ENCODE measurements around the gene ACP1.

ACP1 gene

GRCh38 chr2:264493-265468, at the start of gene ACP1:
ACP1 (plus strand) TSS chr2:264947; CDS start chr2:264965, 18 bp downstream.
- peak; percentile 90 to 94 for DNase-seq (ENCODE audit: low spot score in 2 of 2)
- ATAC-seq: peak; percentile 90
- Mint-ChIP-seq H3K27ac (peak within 1 kb of the TSS; percentile 94), H3K4me3 (peak within 1 kb of the TSS; percentile 87), H3K4me1 (peaks cover 33% of the 10 kb centered on the region), H3K36me3 (peaks cover 21% of the 10 kb centered on the region), H3K9me3 (no peaks in the 10 kb centered on the region)

- peaks cover 19% of the 10 kb centered on the region for H3K36me3 Mint-ChIP-seq
Measured at GRCh38 chr2:216068-216467, 48.7 kb upstream of the ACP1 start.

GRCh38 chr2:223451-223850, 41.3 kb upstream of the ACP1 start:
- H3K4me1 Mint-ChIP-seq: peaks cover 4% of the 10 kb centered on the region
- DNase-seq (ENCODE audit: low spot score in 2 of 2) (no peak), ATAC-seq (no peak)
- H3K9me3 Mint-ChIP-seq: no peaks in the 10 kb centered on the region
- H3K36me3 Mint-ChIP-seq: peaks cover 39% of the 10 kb centered on the region
- H3K27ac Mint-ChIP-seq: no peak overlapping the region
- no peak overlapping the region for H3K4me3 Mint-ChIP-seq

More at GRCh38 chr2:216068-216467, 48.7 kb upstream of the ACP1 start:
- no peak for ATAC-seq
- no peak overlapping the region for H3K27ac Mint-ChIP-seq
- no peak overlapping the region for H3K4me3 Mint-ChIP-seq
- H3K9me3 Mint-ChIP-seq: no peaks in the 10 kb centered on the region
- H3K4me1 Mint-ChIP-seq: no peaks in the 10 kb centered on the region
- DNase-seq (ENCODE audit: low spot score in 2 of 2): no peak

GRCh38 chr2:223971-224760, 40.6 kb upstream of the ACP1 start:
- H3K4me1 Mint-ChIP-seq: peaks cover 4% of the 10 kb centered on the region
- H3K36me3 Mint-ChIP-seq: peaks cover 41% of the 10 kb centered on the region
- H3K4me3 Mint-ChIP-seq: no peak overlapping the region
- ATAC-seq: no peak
- no peaks in the 10 kb centered on the region for H3K9me3 Mint-ChIP-seq
- no peak for DNase-seq (ENCODE audit: low spot score in 2 of 2)
- no peak overlapping the region for H3K27ac Mint-ChIP-seq

- no peak overlapping the region for H3K27ac Mint-ChIP-seq
- no peak overlapping the region for H3K4me3 Mint-ChIP-seq
- DNase-seq (ENCODE audit: low spot score in 2 of 2): no peak
- H3K4me1 Mint-ChIP-seq: no peaks in the 10 kb centered on the region
- no peak for ATAC-seq
- H3K36me3 Mint-ChIP-seq: peaks cover 49% of the 10 kb centered on the region
- H3K9me3 Mint-ChIP-seq: no peaks in the 10 kb centered on the region
Measured at GRCh38 chr2:228115-228514, 36.6 kb upstream of the ACP1 start.

GRCh38 chr2:228518-229278, 36.0 kb upstream of the ACP1 start:
- H3K27ac Mint-ChIP-seq: no peak overlapping the region
- DNase-seq (ENCODE audit: low spot score in 2 of 2) (no peak), ATAC-seq (no peak)
- no peak overlapping the region for H3K4me3 Mint-ChIP-seq
- H3K9me3 Mint-ChIP-seq: no peaks in the 10 kb centered on the region
- peaks cover 51% of the 10 kb centered on the region for H3K36me3 Mint-ChIP-seq
- H3K4me1 Mint-ChIP-seq: no peaks in the 10 kb centered on the region

GRCh38 chr2:231521-232185, 33.1 kb upstream of the ACP1 start:
- DNase-seq (ENCODE audit: low spot score in 2 of 2): no peak
- no peak overlapping the region for H3K4me3 Mint-ChIP-seq
- peaks cover 39% of the 10 kb centered on the region for H3K36me3 Mint-ChIP-seq
- no peaks in the 10 kb centered on the region for H3K4me1 Mint-ChIP-seq
- H3K9me3 Mint-ChIP-seq: no peaks in the 10 kb centered on the region
- no peak for ATAC-seq
- no peak overlapping the region for H3K27ac Mint-ChIP-seq

- peaks cover 3% of the 10 kb centered on the region for H3K4me1 Mint-ChIP-seq
Measured at GRCh38 chr2:233030-233429, 31.7 kb upstream of the ACP1 start.

GRCh38 chr2:234421-234820, 30.3 kb upstream of the ACP1 start:
- H3K36me3 Mint-ChIP-seq: peaks cover 17% of the 10 kb centered on the region
- ATAC-seq (no peak), DNase-seq (ENCODE audit: low spot score in 2 of 2) (no peak)
- no peak overlapping the region for H3K27ac Mint-ChIP-seq
- no peaks in the 10 kb centered on the region for H3K9me3 Mint-ChIP-seq
- no peak overlapping the region for H3K4me3 Mint-ChIP-seq
- H3K4me1 Mint-ChIP-seq: peaks cover 13% of the 10 kb centered on the region

More at GRCh38 chr2:233030-233429, 31.7 kb upstream of the ACP1 start:
- Mint-ChIP-seq H3K4me3 (no peak overlapping the region), H3K36me3 (peaks cover 31% of the 10 kb centered on the region), H3K9me3 (no peaks in the 10 kb centered on the region), H3K27ac (no peak overlapping the region)
- DNase-seq (ENCODE audit: low spot score in 2 of 2): no peak
- ATAC-seq: no peak

- no peak for DNase-seq (ENCODE audit: low spot score in 2 of 2)
- no peak for ATAC-seq
- Mint-ChIP-seq H3K9me3 (peaks cover 3% of the 10 kb centered on the region), H3K4me1 (peaks cover 13% of the 10 kb centered on the region), H3K4me3 (no peak overlapping the region), H3K27ac (no peak overlapping the region), H3K36me3 (peaks cover 23% of the 10 kb centered on the region)
Measured at GRCh38 chr2:236993-237539, 27.7 kb upstream of the ACP1 start.

GRCh38 chr2:237878-238277, 26.9 kb upstream of the ACP1 start:
- H3K4me1 Mint-ChIP-seq: peaks cover 13% of the 10 kb centered on the region
- H3K4me3 Mint-ChIP-seq: no peak overlapping the region
- no peak for ATAC-seq
- H3K36me3 Mint-ChIP-seq: peaks cover 17% of the 10 kb centered on the region
- H3K27ac Mint-ChIP-seq: peak overlapping the region; percentile 30
- no peak for DNase-seq (ENCODE audit: low spot score in 2 of 2)
- peaks cover 3% of the 10 kb centered on the region for H3K9me3 Mint-ChIP-seq

- Mint-ChIP-seq H3K4me1 (peaks cover 13% of the 10 kb centered on the region), H3K4me3 (no peak overlapping the region), H3K27ac (peak overlapping the region; percentile 30), H3K9me3 (peaks cover 3% of the 10 kb centered on the region), H3K36me3 (peaks cover 12% of the 10 kb centered on the region)
- ATAC-seq: no peak
- DNase-seq (ENCODE audit: low spot score in 2 of 2): no peak
Measured at GRCh38 chr2:238431-238830, 26.3 kb upstream of the ACP1 start.

- no peak for ATAC-seq
- H3K27ac Mint-ChIP-seq: peak overlapping the region; percentile 30
- peaks cover 13% of the 10 kb centered on the region for H3K4me1 Mint-ChIP-seq
- DNase-seq (ENCODE audit: low spot score in 2 of 2): no peak
- peaks cover 3% of the 10 kb centered on the region for H3K9me3 Mint-ChIP-seq
- H3K4me3 Mint-ChIP-seq: no peak overlapping the region
- H3K36me3 Mint-ChIP-seq: peaks cover 15% of the 10 kb centered on the region
Measured at GRCh38 chr2:238869-239268, 25.9 kb upstream of the ACP1 start.

- no peak for DNase-seq (ENCODE audit: low spot score in 2 of 2)
- Mint-ChIP-seq H3K4me3 (no peak overlapping the region), H3K9me3 (peaks cover 3% of the 10 kb centered on the region), H3K4me1 (no peaks in the 10 kb centered on the region), H3K36me3 (peaks cover 31% of the 10 kb centered on the region), H3K27ac (no peak overlapping the region)
- ATAC-seq: no peak
Measured at GRCh38 chr2:244547-244946, 20.2 kb upstream of the ACP1 start.

All from stimulated activated effector memory CD8-positive, alpha-beta T cell treated with anti-CD3 and anti-CD28 coated beads, Interleukin-12 subunit alpha, Interleukin-12 subunit beta, amount 100 ng/mL, for 72 hours (primary cell).